HEK293 (cell line): ENCODE results near the gene SPTBN5.

Experiments
- CTCF ChIA-PET: fragments of 350-600 bp; formaldehyde crosslinking; extraction: SDS; loops from one replicate; lab custom pipeline; 2021; ENCODE audit warnings: antibody characterized with exemption; lab: Yijun Ruan, JAX
- POLR2A ChIA-PET: fragments of 300-600 bp; formaldehyde crosslinking; extraction: SDS; loops from one replicate; lab custom pipeline; 2020; ENCODE audit warnings: antibody characterized with exemption, inconsistent platforms; lab: Yijun Ruan, JAX
- H3K27ac ChIP-seq: fragments of 200-500 bp; sonication (Bioruptor generic); 2 replicates; pipeline ENCODE4 v1.5.1; 2014; ENCODE audit warnings: low read depth, low read length, control low read depth, inconsistent platforms; ENCODE audit errors: extremely low read depth
- H3K36me3 ChIP-seq, 2 experiments: fragments of 200-500 bp in 1 of 2; sonication (Bioruptor generic) in 1 of 2; 1 replicate in 1 of 2; 2 replicates in 1 of 2; pipeline ENCODE4 v1.5.1; 2014 to 2017; ENCODE audit warnings: inconsistent platforms in 2 of 2, low read length in 2 of 2; ENCODE audit not compliant: control insufficient read depth in 2 of 2, insufficient read depth in 1 of 2
- H3K4me1 ChIP-seq: fragments of 200-500 bp; sonication (Bioruptor generic); 2 replicates; pipeline ENCODE4 v1.5.1; 2014; ENCODE audit warnings: mild to moderate bottlenecking, low read length, inconsistent platforms; ENCODE audit not compliant: control insufficient read depth, insufficient read depth
- H3K4me3 ChIP-seq: 2 replicates; pipeline ENCODE4 v1.5.1; 2011; ENCODE audit warnings: low read depth, mild to moderate bottlenecking, control low read depth, low read length, moderate library complexity
- H3K9me3 ChIP-seq: fragments of 200-500 bp; sonication (Bioruptor generic); 2 replicates; pipeline ENCODE4 v1.5.1; 2014; ENCODE audit warnings: low read depth, low read length, inconsistent platforms; ENCODE audit not compliant: control insufficient read depth, insufficient read depth
- EGR2 ChIP-seq: fragments of 450-650 bp; formaldehyde crosslinking; IDR thresholded peaks from 2 replicates; pipeline ENCODE4 v1.5.1; 2016; ENCODE audit warnings: low read depth, missing biosample characterization, missing genetic modification characterization
- FEZF1 ChIP-seq: fragments of 450-650 bp; formaldehyde crosslinking; IDR thresholded peaks from 2 replicates; pipeline ENCODE4 v1.5.1; 2016; ENCODE audit warnings: missing biosample characterization, missing genetic modification characterization
- KLF10 ChIP-seq: fragments of 450-650 bp; IDR thresholded peaks from 2 replicates; pipeline ENCODE4 v1.5.1; 2018; ENCODE audit warnings: missing biosample characterization, mild to moderate bottlenecking, missing genetic modification characterization
- KLF17 ChIP-seq: fragments of 450-650 bp; formaldehyde crosslinking; IDR thresholded peaks from 2 replicates; pipeline ENCODE4 v1.5.1; 2016; ENCODE audit warnings: missing biosample characterization, missing genetic modification characterization
- KLF9 ChIP-seq: fragments of 450-650 bp; formaldehyde crosslinking; IDR thresholded peaks from 2 replicates; pipeline ENCODE4 v1.5.1; 2016; ENCODE audit warnings: missing biosample characterization, missing genetic modification characterization, low read depth
- PRDM1 ChIP-seq: fragments of 450-650 bp; formaldehyde crosslinking; IDR thresholded peaks from 2 replicates; pipeline ENCODE4; 2016; ENCODE audit warnings: missing biosample characterization, missing genetic modification characterization
- PRDM6 ChIP-seq: fragments of 450-650 bp; formaldehyde crosslinking; IDR thresholded peaks from 2 replicates; pipeline ENCODE4 v1.5.1; 2017; ENCODE audit warnings: missing biosample characterization, missing genetic modification characterization
- REST ChIP-seq: fragments of 450-650 bp; formaldehyde crosslinking; IDR thresholded peaks from 2 replicates; pipeline ENCODE4 v1.5.1; 2016; ENCODE audit warnings: missing biosample characterization, missing genetic modification characterization
- SALL2 ChIP-seq: fragments of 450-650 bp; formaldehyde crosslinking; IDR thresholded peaks from 2 replicates; pipeline ENCODE4 v1.5.0; 2017; ENCODE audit warnings: missing biosample characterization, mild to moderate bottlenecking, missing genetic modification characterization, borderline replicate concordance
- ZBTB10 ChIP-seq: fragments of 450-650 bp; formaldehyde crosslinking; IDR thresholded peaks from 2 replicates; pipeline ENCODE4 v1.5.1; 2016; ENCODE audit warnings: missing biosample characterization, missing genetic modification characterization
- ZBTB44 ChIP-seq: fragments of 450-650 bp; IDR thresholded peaks from 2 replicates; pipeline ENCODE4 v1.5.1; 2018; ENCODE audit warnings: missing biosample characterization, mild to moderate bottlenecking, missing genetic modification characterization
- ZFHX2 ChIP-seq: fragments of 450-650 bp; formaldehyde crosslinking; conservative IDR thresholded peaks from 2 replicates; pipeline ENCODE4 v1.5.1; 2016; ENCODE audit warnings: missing biosample characterization, missing genetic modification characterization
- ZNF341 ChIP-seq: fragments of 450-650 bp; formaldehyde crosslinking; IDR thresholded peaks from 2 replicates; pipeline ENCODE4; 2016; ENCODE audit warnings: low read depth, missing biosample characterization, missing genetic modification characterization
- ZNF37A ChIP-seq: fragments of 450-650 bp; IDR thresholded peaks from 2 replicates; pipeline ENCODE4 v1.5.1; 2018; ENCODE audit warnings: missing biosample characterization, missing genetic modification characterization
- ZNF394 ChIP-seq: fragments of 450-650 bp; formaldehyde crosslinking; IDR thresholded peaks from 2 replicates; pipeline ENCODE4 v1.5.1; 2016; ENCODE audit warnings: missing biosample characterization, missing genetic modification characterization, mild to moderate bottlenecking, moderate library complexity, borderline replicate concordance
- ZNF610 ChIP-seq: fragments of 450-650 bp; formaldehyde crosslinking; IDR thresholded peaks from 2 replicates; pipeline ENCODE4 v1.5.1; 2016; ENCODE audit warnings: missing biosample characterization, missing genetic modification characterization, borderline replicate concordance
- ZNF629 ChIP-seq: fragments of 450-650 bp; formaldehyde crosslinking; IDR thresholded peaks from 2 replicates; pipeline ENCODE4 v1.5.1; 2017; ENCODE audit warnings: missing biosample characterization, missing genetic modification characterization
- ZNF664 ChIP-seq: fragments of 450-650 bp; formaldehyde crosslinking; IDR thresholded peaks from 2 replicates; pipeline ENCODE4 v1.5.1; 2016; ENCODE audit warnings: missing biosample characterization, missing genetic modification characterization
- ZNF785 ChIP-seq: fragments of 450-650 bp; formaldehyde crosslinking; IDR thresholded peaks from 2 replicates; pipeline ENCODE4 v1.5.1; 2016; ENCODE audit warnings: missing biosample characterization, missing genetic modification characterization
- ZSCAN23 ChIP-seq: fragments of 450-650 bp; formaldehyde crosslinking; IDR thresholded peaks from 2 replicates; pipeline ENCODE4 v1.5.1; 2016; ENCODE audit warnings: missing biosample characterization, missing genetic modification characterization

The SPTBN5 gene

GRCh38 chr15:41928637-41929620 lies 35.1 kb upstream of the SPTBN5 start:
- CTCF ChIA-PET: interaction anchor here (0.6 to 0.9 kb wide), 2 partner anchors 44 to 235 kb away, joined by 3 to 4 read pairs; partner anchors contain the start of gene EHD4
- POLR2A ChIA-PET: interaction anchor here (0.8 to 1.2 kb wide), 2 partner anchors 44 to 445 kb away, joined by 3 to 4 read pairs; partner anchors contain the start of gene EHD4
- Histone ChIP-seq H3K4me1 (peaks cover 38% of the 10 kb centered on the region), H3K27ac (no peak overlapping the region), H3K4me3 (no peak overlapping the region), H3K36me3 (no peaks in the 10 kb centered on the region), H3K9me3 (no peaks in the 10 kb centered on the region)
- no peak for TF ChIP-seq ZNF785 (tag by site-specific recombination)
- TF ChIP-seq ZFHX2 (tag by site-specific recombination): 0 out of 2 replicates have a peak, but pooled peaks have one; percentile 11
- TF ChIP-seq PRDM6 (tag by site-specific recombination): 0 out of 2 replicates have a peak, but pooled peaks have one; percentile 32
- TF ChIP-seq ZBTB10 (tag by site-specific recombination): no peak
- TF ChIP-seq KLF10 (tag by site-specific recombination): 0 out of 2 replicates have a peak, but pooled peaks have one; percentile 20
- no peak for TF ChIP-seq ZNF394 (tag by site-specific recombination)
- 0 out of 2 replicates have a peak, but pooled peaks have one; percentile 36 for TF ChIP-seq ZNF629 (tag by site-specific recombination)
- TF ChIP-seq KLF9 (tag by site-specific recombination): peak; percentile 22; the same call in 1 of the 2 replicates
- 0 out of 2 replicates have a peak, but pooled peaks have one; percentile 40 for TF ChIP-seq EGR2 (tag by site-specific recombination)
- TF ChIP-seq ZNF610 (tag by site-specific recombination): no peak
- TF ChIP-seq PRDM1 (tag by site-specific recombination): peak; percentile 32; the same call in 1 of the 2 replicates
- no peak for TF ChIP-seq ZNF37A (tag by site-specific recombination)
- no peak for TF ChIP-seq ZSCAN23 (tag by site-specific recombination)
- TF ChIP-seq ZNF341 (tag by site-specific recombination): peak; percentile 59
- TF ChIP-seq KLF17: peak; percentile 97

GRCh38 chr15:41928100-41928499 lies 34.2 kb upstream of the SPTBN5 start:
- Histone ChIP-seq H3K4me1 (peaks cover 32% of the 10 kb centered on the region), H3K9me3 (no peaks in the 10 kb centered on the region), H3K4me3 (no peak overlapping the region), H3K36me3 (no peaks in the 10 kb centered on the region), H3K27ac (no peak overlapping the region)
- ChIA-PET CTCF (interaction anchor here (0.6 kb wide), 1 partner anchor 234 kb away, joined by 3 read pairs; no protein-coding TSS in a partner anchor), POLR2A (interaction anchor here (0.8 to 1.2 kb wide), 2 partner anchors 44 to 444 kb away, joined by 3 to 4 read pairs; partner anchors contain the start of gene EHD4)
- TF ChIP-seq ZBTB44 (tag by site-specific recombination) (peak; percentile 82), REST (no peak), ZNF664 (tag by site-specific recombination) (peak; percentile 86), FEZF1 (tag by site-specific recombination) (peak; percentile 53), SALL2 (no peak)
